LNCaP clone FGC (cell line): ENCODE data around the gene OR6X1.
"Not testable (repeated sequence)": the region's sequence is repeated elsewhere in the genome, so short reads cannot be mapped to it uniquely, and the experiment has no call there.

ENCODE experiments used
- DNase-seq: peaks from one replicate; pipeline ENCODE4 v3.0.0-alpha.2; 2011; ENCODE audit warnings: low read depth
- H3K4me3 ChIP-seq: 2 replicates; pipeline ENCODE4 v1.5.1; 2011; ENCODE audit warnings: mild to moderate bottlenecking, low read depth, low read length, control low read depth
- TF ChIP-seq, protein P1 (sequence below): IDR thresholded peaks from 2 replicates; pipeline ENCODE4 v1.5.1; 2012; ENCODE audit warnings: mild to moderate bottlenecking; ENCODE audit not compliant: control insufficient read depth, insufficient read depth; ENCODE audit errors: extremely low read depth

OR6X1 gene

DNA sequence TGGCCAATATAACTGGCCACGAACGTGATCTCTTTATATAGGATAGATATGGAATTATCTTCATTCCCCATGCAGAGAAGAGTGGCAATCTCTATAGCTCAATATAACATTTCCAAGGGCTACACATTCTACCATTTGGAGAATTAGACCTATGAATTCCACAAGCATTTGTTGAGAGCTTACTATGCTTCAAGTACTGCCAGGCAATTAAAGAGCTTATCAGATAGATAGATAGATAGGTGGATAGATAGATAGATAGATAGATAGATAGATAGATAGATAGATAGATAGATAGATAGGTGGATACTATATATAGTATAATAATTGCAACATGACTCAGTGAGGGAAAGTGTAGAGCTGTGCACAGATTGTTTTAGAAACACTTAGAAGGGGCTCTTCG lies 1.5 kb upstream of the OR6X1 start:
- TF ChIP-seq, protein P1, sequence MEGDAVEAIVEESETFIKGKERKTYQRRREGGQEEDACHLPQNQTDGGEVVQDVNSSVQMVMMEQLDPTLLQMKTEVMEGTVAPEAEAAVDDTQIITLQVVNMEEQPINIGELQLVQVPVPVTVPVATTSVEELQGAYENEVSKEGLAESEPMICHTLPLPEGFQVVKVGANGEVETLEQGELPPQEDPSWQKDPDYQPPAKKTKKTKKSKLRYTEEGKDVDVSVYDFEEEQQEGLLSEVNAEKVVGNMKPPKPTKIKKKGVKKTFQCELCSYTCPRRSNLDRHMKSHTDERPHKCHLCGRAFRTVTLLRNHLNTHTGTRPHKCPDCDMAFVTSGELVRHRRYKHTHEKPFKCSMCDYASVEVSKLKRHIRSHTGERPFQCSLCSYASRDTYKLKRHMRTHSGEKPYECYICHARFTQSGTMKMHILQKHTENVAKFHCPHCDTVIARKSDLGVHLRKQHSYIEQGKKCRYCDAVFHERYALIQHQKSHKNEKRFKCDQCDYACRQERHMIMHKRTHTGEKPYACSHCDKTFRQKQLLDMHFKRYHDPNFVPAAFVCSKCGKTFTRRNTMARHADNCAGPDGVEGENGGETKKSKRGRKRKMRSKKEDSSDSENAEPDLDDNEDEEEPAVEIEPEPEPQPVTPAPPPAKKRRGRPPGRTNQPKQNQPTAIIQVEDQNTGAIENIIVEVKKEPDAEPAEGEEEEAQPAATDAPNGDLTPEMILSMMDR = no peak
- DNase-seq = no peak
- H3K4me3 ChIP-seq = no peak overlapping the region

GRCh38 chr11:123755344-123755743 lies 1.0 kb upstream of the OR6X1 start:
- no peak for DNase-seq
- H3K4me3 ChIP-seq = no peak overlapping the region
- TF ChIP-seq, protein P1 = no peak

DNA sequence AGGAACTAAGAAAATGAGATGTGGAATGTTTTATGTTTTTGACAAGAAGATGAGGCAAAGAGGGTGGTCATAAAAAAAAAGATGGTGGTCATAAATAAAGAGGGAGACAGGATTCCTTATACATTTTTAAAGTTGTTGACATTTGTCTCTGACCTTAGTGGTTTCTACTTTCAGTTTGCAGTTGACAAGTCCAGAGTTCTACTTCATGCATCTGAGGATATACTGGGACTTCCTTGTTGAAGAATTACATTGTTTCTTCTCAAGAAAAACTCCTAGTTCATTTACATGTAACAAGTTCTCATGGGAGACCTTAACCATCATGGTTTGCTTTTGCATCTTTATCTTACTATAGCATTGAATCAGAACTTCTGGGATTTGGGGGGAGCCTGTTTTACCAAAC lies 1.2 kb downstream of the OR6X1 start:
- TF ChIP-seq, protein P1 = no peak
- DNase-seq = no peak
- H3K4me3 ChIP-seq = no peak overlapping the region

DNA sequence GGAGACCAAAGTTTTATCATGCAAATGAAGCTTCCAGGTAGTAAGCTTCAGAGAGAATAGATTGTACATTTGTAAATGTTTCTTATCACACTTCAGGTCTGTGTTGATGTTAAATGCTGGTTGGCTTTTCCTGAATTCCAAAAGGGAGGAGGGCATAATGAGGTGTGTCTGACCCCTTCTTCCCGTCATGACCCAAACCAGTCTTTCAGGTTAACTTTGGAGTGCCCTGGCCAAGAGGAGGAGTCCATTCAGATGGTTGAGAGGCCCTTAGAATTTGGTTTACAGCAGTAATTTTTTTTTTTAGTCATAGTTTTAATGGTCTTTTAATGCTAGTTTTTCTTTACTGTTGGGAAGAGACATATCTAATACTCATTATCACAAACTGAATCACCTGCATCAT lies 2.5 kb downstream of the OR6X1 start:
- no peak overlapping the region for H3K4me3 ChIP-seq
- TF ChIP-seq, protein P1 = no peak
- no peak for DNase-seq

- H3K4me3 ChIP-seq, DNase-seq: not testable (repeated sequence)
Measured at GRCh38 chr11:123748349-123748748, 6.0 kb downstream of the OR6X1 start.

DNA sequence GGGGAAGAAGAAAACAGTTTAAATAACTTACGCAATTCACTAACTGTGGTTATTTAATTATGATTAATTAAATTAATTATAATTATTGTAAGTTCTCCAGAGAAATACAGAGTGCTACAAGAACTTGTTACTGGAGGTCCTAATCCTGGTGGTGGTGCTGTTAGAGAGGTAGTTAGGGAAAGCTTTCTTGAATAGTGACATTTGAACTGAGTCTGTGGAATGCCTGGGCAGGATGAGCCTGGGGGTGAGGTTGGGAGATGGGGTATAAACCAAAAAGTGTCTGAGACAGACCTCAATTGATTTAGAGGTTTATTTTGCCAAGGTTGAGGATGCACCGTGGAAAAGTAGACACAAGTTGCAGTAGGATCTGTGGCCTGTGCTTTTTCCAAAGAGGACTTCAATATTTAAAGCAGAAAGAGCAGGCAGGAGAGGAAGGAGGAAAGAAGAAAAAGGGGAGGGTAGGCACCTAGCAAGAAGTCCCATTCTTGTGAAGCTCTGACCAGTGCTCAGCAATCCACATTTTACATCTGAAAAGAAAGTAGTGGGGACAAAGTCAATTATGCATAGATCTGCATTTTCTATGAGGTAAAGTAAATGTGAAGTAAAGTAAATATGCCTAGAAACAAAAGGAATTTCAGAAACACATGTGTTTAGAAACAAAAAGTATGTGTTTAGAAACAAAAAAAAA lies 8.4 kb downstream of the OR6X1 start:
- H3K4me3 ChIP-seq = no peak overlapping the region
- DNase-seq = no peak
- TF ChIP-seq, protein P1 = no peak

- no peak overlapping the region for H3K4me3 ChIP-seq
- no peak for DNase-seq
- TF ChIP-seq, protein P1 = no peak
Measured at GRCh38 chr11:123742724-123743120, 11.6 kb downstream of the OR6X1 start.
